Stimulated activated naive CD8-positive, alpha-beta T cell treated with anti-CD3 and anti-CD28 coated beads, Interleukin-15, amount 100 ng/mL, for 72 hours (primary cell): ENCODE results near the gene DNAJC24.

Source experiments
- ATAC-seq: fragments of 150-1000 bp; cut with Tn5 transposase; 2 replicates; pipeline ENCODE4 v1.10.0; 2021; ENCODE audit warnings: mild to moderate bottlenecking, moderate library complexity
- DNase-seq, 2 donors: peaks; one replicate each; pipeline ENCODE4 v3.0.0; 2021 to 2022
- H3K27ac Mint-ChIP-seq, 2 donors: one replicate each; pipeline ENCODE4 v1.8.0; 2022; ENCODE audit warnings: mild to moderate bottlenecking in 2 of 2, mixed read lengths in 2 of 2, moderate library complexity in 2 of 2
- H3K27me3 Mint-ChIP-seq: one replicate; pipeline ENCODE4 v1.8.0; 2022; ENCODE audit warnings: mixed read lengths
- H3K4me1 Mint-ChIP-seq: one replicate; pipeline ENCODE4 v1.8.0; 2022; ENCODE audit warnings: mild to moderate bottlenecking, mixed read lengths
- H3K4me3 Mint-ChIP-seq, 2 donors: one replicate each; pipeline ENCODE4 v1.8.0; 2022; ENCODE audit warnings: mild to moderate bottlenecking in 2 of 2, mixed read lengths in 2 of 2, moderate library complexity in 1 of 2
- H3K9me3 Mint-ChIP-seq, 2 donors: one replicate each; pipeline ENCODE4 v1.8.0; 2022; ENCODE audit warnings: mixed read lengths in 2 of 2

DNAJC24 gene

DNA sequence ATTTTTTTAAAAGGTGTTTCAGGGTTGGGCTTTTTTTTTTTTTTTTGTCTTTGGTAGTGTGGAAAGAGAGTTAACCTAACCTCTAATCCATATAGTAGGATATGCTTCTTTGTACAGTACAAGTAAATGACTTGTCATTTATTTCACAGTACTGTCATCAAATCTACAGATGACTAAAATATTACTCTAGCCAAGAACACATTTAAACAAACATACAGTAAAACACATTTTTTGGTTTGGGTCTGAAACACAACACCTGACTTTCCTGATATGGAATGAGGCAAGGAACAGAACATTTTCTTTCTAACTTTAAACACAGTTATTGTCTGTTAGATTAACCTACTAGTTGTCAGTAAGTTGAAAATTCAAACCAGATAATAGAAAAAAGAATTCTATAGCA, 71.6 kb downstream of the DNAJC24 start:
- H3K9me3 Mint-ChIP-seq: peaks cover 0 to 5% of the 10 kb centered on the region in 2 donors
- H3K27me3 Mint-ChIP-seq: no peaks in the 10 kb centered on the region
- H3K4me3 Mint-ChIP-seq: no peak overlapping the region
- DNase-seq (no peak), ATAC-seq (no peak)
- peaks cover 6% of the 10 kb centered on the region for H3K4me1 Mint-ChIP-seq
- H3K27ac Mint-ChIP-seq: no peak overlapping the region

- H3K4me1 Mint-ChIP-seq: peaks cover 6% of the 10 kb centered on the region
- ATAC-seq (no peak), DNase-seq (no peak)
- no peak overlapping the region for H3K4me3 Mint-ChIP-seq
- no peak overlapping the region for H3K27ac Mint-ChIP-seq
- H3K9me3 Mint-ChIP-seq: peaks cover 0 to 5% of the 10 kb centered on the region in 2 donors
- no peaks in the 10 kb centered on the region for H3K27me3 Mint-ChIP-seq
Measured at GRCh38 chr11:31442086-31442485, 72.4 kb downstream of the DNAJC24 start.

DNA sequence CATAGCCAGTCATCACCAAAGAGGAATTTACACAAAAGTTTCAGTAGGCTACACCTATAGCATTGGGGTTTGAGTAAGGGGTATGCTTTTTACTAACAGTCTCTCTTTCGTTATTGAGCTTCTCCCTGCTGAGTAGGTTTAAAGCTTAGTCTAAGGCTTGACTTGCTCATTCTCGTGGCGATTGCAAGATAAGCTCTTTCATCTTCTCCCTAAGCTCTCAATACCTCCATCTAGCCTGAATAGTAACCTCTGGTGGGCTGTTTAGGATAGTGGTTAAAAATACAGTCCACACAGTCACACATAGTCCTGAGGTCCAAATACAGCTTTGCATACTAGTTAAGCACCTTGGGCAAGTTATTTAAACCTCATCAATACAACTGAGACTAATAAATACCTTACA, 74.1 kb downstream of the DNAJC24 start:
- ATAC-seq (no peak), DNase-seq (no peak)
- Mint-ChIP-seq H3K4me1 (no peaks in the 10 kb centered on the region), H3K27ac (no peak overlapping the region), H3K9me3 (peaks cover 0 to 3% of the 10 kb centered on the region in 2 donors), H3K4me3 (no peak overlapping the region), H3K27me3 (no peaks in the 10 kb centered on the region)

GRCh38 chr11:31445621-31446020, 76.0 kb downstream of the DNAJC24 start:
- no peak overlapping the region for H3K27ac Mint-ChIP-seq
- no peaks in the 10 kb centered on the region for H3K9me3 Mint-ChIP-seq
- DNase-seq (no peak), ATAC-seq (no peak)
- H3K27me3 Mint-ChIP-seq: no peaks in the 10 kb centered on the region
- H3K4me1 Mint-ChIP-seq: no peaks in the 10 kb centered on the region
- H3K4me3 Mint-ChIP-seq: no peak overlapping the region

GRCh38 chr11:31449040-31449439, 79.4 kb downstream of the DNAJC24 start:
- no peaks in the 10 kb centered on the region for H3K9me3 Mint-ChIP-seq
- H3K27ac Mint-ChIP-seq: no peak overlapping the region
- no peaks in the 10 kb centered on the region for H3K4me1 Mint-ChIP-seq
- DNase-seq (no peak), ATAC-seq (no peak)
- H3K27me3 Mint-ChIP-seq: no peaks in the 10 kb centered on the region
- no peak overlapping the region for H3K4me3 Mint-ChIP-seq

DNA sequence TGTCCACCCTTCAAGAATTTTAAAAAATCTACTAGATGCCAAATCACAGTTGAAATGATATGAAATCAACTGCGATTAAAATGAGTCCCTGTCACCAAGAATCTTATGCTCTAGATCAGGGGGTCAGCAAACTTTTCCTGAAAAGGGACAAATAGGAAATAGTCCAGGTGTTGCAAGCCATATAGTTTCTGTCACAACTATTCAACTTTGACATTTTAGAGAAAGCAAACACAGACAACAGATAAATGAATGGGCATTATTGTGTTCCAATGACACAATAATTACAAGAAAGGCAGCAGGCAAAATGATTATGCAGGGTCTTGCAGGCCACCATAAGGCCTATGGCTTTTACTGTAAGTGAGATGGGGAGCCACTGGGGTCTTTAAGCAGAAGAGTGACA, 81.2 kb downstream of the DNAJC24 start:
- Mint-ChIP-seq H3K9me3 (no peaks in the 10 kb centered on the region), H3K4me1 (no peaks in the 10 kb centered on the region), H3K27me3 (no peaks in the 10 kb centered on the region), H3K4me3 (no peak overlapping the region), H3K27ac (no peak overlapping the region)
- DNase-seq (no peak), ATAC-seq (no peak)

GRCh38 chr11:31455177-31455576, 85.5 kb downstream of the DNAJC24 start:
- ATAC-seq (no peak), DNase-seq (no peak)
- H3K4me3 Mint-ChIP-seq: no peak overlapping the region
- H3K27ac Mint-ChIP-seq: no peak overlapping the region
- no peaks in the 10 kb centered on the region for H3K27me3 Mint-ChIP-seq
- H3K9me3 Mint-ChIP-seq: no peaks in the 10 kb centered on the region
- H3K4me1 Mint-ChIP-seq: no peaks in the 10 kb centered on the region

DNA sequence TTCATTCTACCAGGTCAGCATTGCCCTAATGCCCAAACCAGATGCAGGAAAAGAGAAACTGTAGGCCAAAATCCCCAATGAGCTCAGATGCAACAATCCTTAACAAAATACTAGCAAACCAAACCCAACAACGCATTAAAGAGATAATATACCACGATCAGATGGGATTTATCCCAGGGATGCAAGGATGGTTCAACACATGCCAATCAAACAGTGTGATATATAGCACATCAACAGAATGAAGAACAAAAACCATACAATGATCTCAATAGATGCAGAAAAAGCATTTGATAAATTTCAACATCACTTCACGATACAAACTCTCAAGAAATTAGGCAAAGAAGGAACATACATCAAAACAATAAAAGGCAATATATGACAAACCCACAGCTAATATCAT, 94.8 kb downstream of the DNAJC24 start:
- H3K4me1 Mint-ChIP-seq: no peaks in the 10 kb centered on the region
- no peaks in the 10 kb centered on the region for H3K27me3 Mint-ChIP-seq
- no peak for ATAC-seq
- DNase-seq: no peak
- H3K27ac Mint-ChIP-seq: no peak overlapping the region
- no peak overlapping the region for H3K4me3 Mint-ChIP-seq
- H3K9me3 Mint-ChIP-seq: peaks cover 4 to 8% of the 10 kb centered on the region in 2 donors

DNA sequence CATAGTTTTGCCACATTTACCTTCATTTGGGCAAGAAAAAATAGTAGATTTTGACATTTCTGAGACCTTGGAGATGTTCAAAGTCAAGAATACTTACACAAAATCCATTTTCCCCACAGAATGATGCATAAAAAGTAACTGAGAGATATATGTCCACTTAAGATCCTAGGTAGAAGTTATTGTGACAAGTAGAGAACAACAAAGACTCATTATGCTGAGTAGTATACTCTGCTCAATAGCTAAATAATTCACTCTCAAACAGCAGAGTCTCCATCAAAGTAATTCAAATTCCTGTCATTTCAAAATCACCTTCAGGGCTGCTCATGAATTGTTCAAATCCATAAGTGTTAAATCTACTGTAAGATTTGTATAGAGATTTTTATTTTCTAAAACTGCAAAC, 104.4 kb downstream of the DNAJC24 start:
- no peak for DNase-seq
- Mint-ChIP-seq H3K27ac (no peak overlapping the region), H3K4me3 (no peak overlapping the region), H3K27me3 (no peaks in the 10 kb centered on the region), H3K4me1 (no peaks in the 10 kb centered on the region), H3K9me3 (no peaks in the 10 kb centered on the region)
- ATAC-seq: no peak

GRCh38 chr11:31477528-31478222, 108.0 kb downstream of the DNAJC24 start:
- H3K9me3 Mint-ChIP-seq: no peaks in the 10 kb centered on the region
- DNase-seq (no peak), ATAC-seq (peak; percentile 45)
- H3K27me3 Mint-ChIP-seq: no peaks in the 10 kb centered on the region
- H3K4me1 Mint-ChIP-seq: no peaks in the 10 kb centered on the region
- H3K27ac Mint-ChIP-seq: no peak overlapping the region
- H3K4me3 Mint-ChIP-seq: no peak overlapping the region

GRCh38 chr11:31478223-31478590, 108.5 kb downstream of the DNAJC24 start:
- ATAC-seq (no peak), DNase-seq (no peak)
- no peaks in the 10 kb centered on the region for H3K27me3 Mint-ChIP-seq
- H3K4me3 Mint-ChIP-seq: no peak overlapping the region
- no peaks in the 10 kb centered on the region for H3K9me3 Mint-ChIP-seq
- H3K27ac Mint-ChIP-seq: no peak overlapping the region
- no peaks in the 10 kb centered on the region for H3K4me1 Mint-ChIP-seq

- DNase-seq: no peak
- ATAC-seq: no peak
- no peak overlapping the region for H3K27ac Mint-ChIP-seq
- no peaks in the 10 kb centered on the region for H3K9me3 Mint-ChIP-seq
- no peaks in the 10 kb centered on the region for H3K27me3 Mint-ChIP-seq
- H3K4me3 Mint-ChIP-seq: no peak overlapping the region
- H3K4me1 Mint-ChIP-seq: no peaks in the 10 kb centered on the region
Measured at GRCh38 chr11:31479066-31479465, 109.4 kb downstream of the DNAJC24 start.

- Mint-ChIP-seq H3K4me3 (no peak overlapping the region), H3K4me1 (no peaks in the 10 kb centered on the region)
Measured at GRCh38 chr11:31480930-31481329, 111.3 kb downstream of the DNAJC24 start.

More at GRCh38 chr11:31480930-31481329, 111.3 kb downstream of the DNAJC24 start:
- Mint-ChIP-seq H3K9me3 (no peaks in the 10 kb centered on the region), H3K27ac (no peak overlapping the region), H3K27me3 (no peaks in the 10 kb centered on the region)
- ATAC-seq: no peak
- DNase-seq: no peak
